ENCODE results near the gene LRIT2.

GRCh38 chr10:84193327-84193726, 32.0 kb downstream of the LRIT2 start:
- TF ChIP-seq CTCF (conservative IDR thresholded peaks at IDR 0.05; ENCODE audit: low read length) (no peak), EZH2phosphoT487 (IDR thresholded peaks at IDR 0.05; ENCODE audit: borderline replicate concordance, low read depth, low read length) (no peak)
